ENCODE data around the gene PQBP1.
A peak's percentile ranks its signal among the peaks of the same experiment; 100 is the strongest.
"Not testable (repeated sequence)": the region's sequence is repeated elsewhere in the genome, so short reads cannot be mapped to it uniquely, and the experiment has no call there.

PQBP1 gene

GRCh38 chrX:48897625-48898306 is at the start of gene PQBP1, which contains the start of gene TIMM17B:
Gene PQBP1 (plus strand): TSS chrX:48897930. CDS start chrX:48898510, 580 bp downstream.
Gene TIMM17B (minus strand): TSS chrX:48897768. CDS start chrX:48897749, 19 bp downstream.
- FAIRE-seq: peak; percentile 83

GRCh38 chrX:48848847-48849246 is 48.9 kb upstream of the PQBP1 start:
- FAIRE-seq: no peak

- no peak for FAIRE-seq
Observed at GRCh38 chrX:48852857-48853256, 44.9 kb upstream of the PQBP1 start.

GRCh38 chrX:48853494-48853893 is 44.2 kb upstream of the PQBP1 start:
- not testable (repeated sequence) for FAIRE-seq

GRCh38 chrX:48854121-48854804 is 43.5 kb upstream of the PQBP1 start:
- FAIRE-seq: not testable (repeated sequence)

- no peak for FAIRE-seq
Observed at GRCh38 chrX:48854898-48855297, 42.8 kb upstream of the PQBP1 start.

- no peak for FAIRE-seq
Observed at GRCh38 chrX:48864210-48864609, 33.5 kb upstream of the PQBP1 start.

GRCh38 chrX:48872017-48872416 is 25.7 kb upstream of the PQBP1 start:
- not testable (repeated sequence) for FAIRE-seq

- not testable (repeated sequence) for FAIRE-seq
Observed at GRCh38 chrX:48876944-48877343, 20.8 kb upstream of the PQBP1 start.

GRCh38 chrX:48883729-48884128 is 14.0 kb upstream of the PQBP1 start:
- FAIRE-seq: no peak

- not testable (repeated sequence) for FAIRE-seq
Observed at GRCh38 chrX:48886586-48886985, 11.1 kb upstream of the PQBP1 start.

- FAIRE-seq: no peak
Observed at GRCh38 chrX:48890296-48890925, 7.3 kb upstream of the PQBP1 start.

GRCh38 chrX:48890934-48891401 is 6.8 kb upstream of the PQBP1 start:
- FAIRE-seq: no peak

GRCh38 chrX:48891402-48892288 is 6.1 kb upstream of the PQBP1 start:
- FAIRE-seq: no peak

- FAIRE-seq: no peak
Observed at GRCh38 chrX:48892896-48893295, 4.8 kb upstream of the PQBP1 start.

- FAIRE-seq: no peak
Observed at GRCh38 chrX:48893556-48894348, 4.0 kb upstream of the PQBP1 start.

GRCh38 chrX:48894891-48895290 is 2.8 kb upstream of the PQBP1 start:
- no peak for FAIRE-seq

- FAIRE-seq: no peak
Observed at GRCh38 chrX:48896611-48897011, 1.1 kb upstream of the PQBP1 start.

- FAIRE-seq: no peak
Observed at GRCh38 chrX:48897157-48897624, 539 bp upstream of the PQBP1 start.

- FAIRE-seq: no peak
Observed at GRCh38 chrX:48899078-48899410, 1.3 kb downstream of the PQBP1 start.

GRCh38 chrX:48901069-48901468 is 3.3 kb downstream of the PQBP1 start:
- no peak for FAIRE-seq

GRCh38 chrX:48902135-48902534 is 4.4 kb downstream of the PQBP1 start:
- no peak for FAIRE-seq

Measured in endometrium (tissue), 2 donors.